Measurements from ENCODE around the gene ZNF879.

ZNF879 gene

GRCh38 chr5:179023528-179024189, at the start of gene ZNF879:
Gene ZNF879, plus strand, starts transcription at chr5:179023804. Its CDS starts 1,201 bp downstream, at chr5:179025005.
- TF ChIP-seq, protein P1, sequence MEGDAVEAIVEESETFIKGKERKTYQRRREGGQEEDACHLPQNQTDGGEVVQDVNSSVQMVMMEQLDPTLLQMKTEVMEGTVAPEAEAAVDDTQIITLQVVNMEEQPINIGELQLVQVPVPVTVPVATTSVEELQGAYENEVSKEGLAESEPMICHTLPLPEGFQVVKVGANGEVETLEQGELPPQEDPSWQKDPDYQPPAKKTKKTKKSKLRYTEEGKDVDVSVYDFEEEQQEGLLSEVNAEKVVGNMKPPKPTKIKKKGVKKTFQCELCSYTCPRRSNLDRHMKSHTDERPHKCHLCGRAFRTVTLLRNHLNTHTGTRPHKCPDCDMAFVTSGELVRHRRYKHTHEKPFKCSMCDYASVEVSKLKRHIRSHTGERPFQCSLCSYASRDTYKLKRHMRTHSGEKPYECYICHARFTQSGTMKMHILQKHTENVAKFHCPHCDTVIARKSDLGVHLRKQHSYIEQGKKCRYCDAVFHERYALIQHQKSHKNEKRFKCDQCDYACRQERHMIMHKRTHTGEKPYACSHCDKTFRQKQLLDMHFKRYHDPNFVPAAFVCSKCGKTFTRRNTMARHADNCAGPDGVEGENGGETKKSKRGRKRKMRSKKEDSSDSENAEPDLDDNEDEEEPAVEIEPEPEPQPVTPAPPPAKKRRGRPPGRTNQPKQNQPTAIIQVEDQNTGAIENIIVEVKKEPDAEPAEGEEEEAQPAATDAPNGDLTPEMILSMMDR (IDR thresholded peaks at IDR 0.05): no peak

- TF ChIP-seq, protein P1 (IDR thresholded peaks at IDR 0.05): no peak
Observed at GRCh38 chr5:178981381-178981780, 42.2 kb upstream of the ZNF879 start.

DNA sequence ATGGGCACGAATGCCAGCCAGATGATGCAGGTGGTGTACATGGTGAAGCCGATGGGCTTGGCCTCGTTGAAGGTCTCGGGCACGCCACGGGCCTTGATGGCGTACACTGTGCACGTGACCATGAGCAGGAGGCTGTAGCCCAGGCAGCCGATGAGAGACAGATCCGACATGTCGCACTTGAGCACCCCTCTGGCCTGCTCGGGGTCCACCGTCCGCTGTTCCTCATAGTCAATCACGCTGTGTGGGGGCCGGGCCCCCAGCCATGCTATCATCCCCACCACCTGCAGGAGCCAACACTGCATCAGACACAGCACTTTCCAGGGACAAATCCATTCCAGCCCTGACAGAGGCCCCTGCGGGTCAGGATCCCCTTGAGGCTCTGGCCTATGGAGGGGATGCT, 40.7 kb upstream of the ZNF879 start:
- TF ChIP-seq, protein P1 (IDR thresholded peaks at IDR 0.05): no peak

- TF ChIP-seq, protein P1 (IDR thresholded peaks at IDR 0.05): no peak
Observed at GRCh38 chr5:178983728-178984127, 39.9 kb upstream of the ZNF879 start.

DNA sequence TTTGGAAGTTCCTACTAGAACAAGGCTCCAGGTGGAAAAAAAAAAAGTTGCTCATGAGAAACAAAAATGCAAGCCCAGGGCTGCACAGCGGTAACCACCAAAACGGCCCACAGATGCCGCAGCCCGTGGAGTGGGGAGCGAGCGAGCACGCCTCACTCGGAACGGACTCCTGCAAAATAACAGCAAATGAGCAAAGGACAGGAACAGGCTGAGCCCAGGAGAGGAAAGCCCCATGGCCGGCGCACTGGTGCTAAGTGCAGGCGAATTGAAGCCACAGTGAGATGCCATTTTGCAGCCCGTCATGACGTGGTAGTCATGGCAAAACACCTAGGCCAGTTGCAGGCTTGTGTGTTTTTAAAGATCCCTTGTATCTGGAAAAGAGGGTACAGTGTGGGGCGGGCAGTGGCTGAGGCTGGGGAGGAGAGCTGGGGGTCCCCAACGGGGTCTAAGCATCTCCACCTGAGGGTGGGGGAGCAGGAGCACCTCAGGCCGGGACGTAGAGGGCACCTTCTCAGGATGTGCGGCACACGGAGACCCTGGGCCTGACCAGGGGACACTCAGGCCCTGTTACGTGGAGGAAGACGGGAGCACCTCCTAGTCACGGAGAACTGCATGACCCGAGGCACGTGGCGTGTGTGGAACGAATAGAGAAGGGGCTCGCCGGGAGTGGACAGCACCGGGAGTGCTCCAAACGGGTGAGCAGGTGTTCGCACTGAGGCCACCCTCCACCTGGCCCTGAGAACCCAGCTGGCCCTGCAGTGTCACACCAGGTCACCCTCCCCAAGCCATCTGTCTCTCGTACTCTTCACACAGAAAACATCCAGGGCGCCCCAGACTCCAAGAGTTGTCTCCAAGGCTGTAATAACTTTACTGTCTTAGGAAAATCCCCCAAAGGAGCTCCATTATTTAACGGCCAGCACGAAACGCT, 39.2 kb upstream of the ZNF879 start:
- TF ChIP-seq, protein P1 (IDR thresholded peaks at IDR 0.05): no peak

DNA sequence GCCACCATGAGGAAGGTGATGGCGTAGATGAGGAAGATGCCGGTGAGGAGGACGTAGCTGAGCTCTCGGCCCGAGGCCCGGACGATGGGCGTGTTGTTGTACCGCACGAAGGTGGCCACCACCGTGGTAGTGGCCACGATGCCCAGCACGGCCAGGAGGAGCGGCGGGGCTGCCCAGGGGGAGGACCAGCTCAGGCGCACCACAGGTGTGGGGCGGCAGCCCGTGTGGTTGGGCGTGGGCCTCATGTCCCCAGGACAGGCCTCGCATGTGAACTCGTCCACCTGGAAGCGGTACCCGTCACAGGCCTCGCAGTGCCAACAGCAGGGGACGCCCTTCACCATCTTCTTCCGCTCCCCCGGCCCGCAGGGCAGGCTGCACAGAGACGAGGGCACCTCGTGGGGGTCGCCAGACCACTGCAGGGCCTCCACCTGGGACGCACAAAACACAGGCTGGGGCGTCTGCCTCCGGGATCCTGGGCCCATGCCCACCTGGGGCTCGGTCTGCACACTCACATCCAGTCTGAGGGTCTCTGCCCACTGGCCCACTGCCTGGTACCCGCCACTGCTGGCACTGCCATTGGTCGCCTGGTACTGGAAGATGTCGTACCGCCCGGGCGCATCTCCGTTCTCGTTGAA, 37.2 kb upstream of the ZNF879 start:
- TF ChIP-seq, protein P1 (IDR thresholded peaks at IDR 0.05): no peak

DNA sequence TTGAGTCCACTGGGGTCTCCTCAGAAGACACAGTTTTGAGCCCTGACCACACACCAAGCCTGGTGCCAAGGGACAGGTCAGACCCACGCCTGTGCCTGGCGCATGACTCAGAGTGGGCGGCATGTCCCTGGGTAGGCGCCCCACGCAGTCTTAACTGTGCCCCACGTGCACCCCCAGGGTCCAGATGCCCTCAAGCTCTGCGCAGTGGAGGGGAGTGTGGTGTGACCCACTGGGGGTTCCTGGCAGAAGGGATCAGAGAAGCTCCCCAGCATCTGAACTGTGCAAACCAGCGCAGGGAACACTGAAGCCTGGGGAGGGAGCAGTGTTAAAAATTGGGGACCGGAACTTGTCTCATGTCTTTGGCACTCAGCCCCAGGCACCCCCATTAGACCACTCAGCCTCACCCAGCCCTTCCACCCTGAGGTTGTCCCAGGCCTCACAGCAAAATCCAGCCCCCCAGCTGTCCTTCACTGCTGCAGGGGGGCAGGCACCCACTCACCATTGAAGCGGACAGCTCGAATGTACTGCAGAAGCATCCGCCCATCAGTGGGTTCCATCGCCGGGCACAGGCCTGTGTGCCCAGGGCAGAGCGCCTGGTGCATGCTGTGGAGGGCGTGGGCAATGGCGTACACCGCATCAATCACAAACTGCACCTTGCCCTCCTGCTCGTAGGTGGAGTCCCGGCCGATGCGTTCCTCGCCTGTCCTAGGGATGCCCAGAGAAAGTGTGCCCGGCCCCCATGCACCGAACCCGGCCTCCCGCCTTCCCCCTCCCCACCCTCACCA, 35.0 kb upstream of the ZNF879 start:
- TF ChIP-seq, protein P1 (IDR thresholded peaks at IDR 0.05): no peak

All from LNCAP (cell line).